LoVo (cell line): ENCODE results near the gene FAM229A.
A peak's percentile ranks its signal among the peaks of the same experiment; 100 is the strongest.
"Not testable (repeated sequence)": the region's sequence is repeated elsewhere in the genome, so short reads cannot be mapped to it uniquely, and the experiment has no call there.

Source experiments
- DNase-seq: peaks from one replicate; pipeline ENCODE4 v3.0.0-alpha.2; 2016; ENCODE audit warnings: low spot score

FAM229A gene

DNA sequence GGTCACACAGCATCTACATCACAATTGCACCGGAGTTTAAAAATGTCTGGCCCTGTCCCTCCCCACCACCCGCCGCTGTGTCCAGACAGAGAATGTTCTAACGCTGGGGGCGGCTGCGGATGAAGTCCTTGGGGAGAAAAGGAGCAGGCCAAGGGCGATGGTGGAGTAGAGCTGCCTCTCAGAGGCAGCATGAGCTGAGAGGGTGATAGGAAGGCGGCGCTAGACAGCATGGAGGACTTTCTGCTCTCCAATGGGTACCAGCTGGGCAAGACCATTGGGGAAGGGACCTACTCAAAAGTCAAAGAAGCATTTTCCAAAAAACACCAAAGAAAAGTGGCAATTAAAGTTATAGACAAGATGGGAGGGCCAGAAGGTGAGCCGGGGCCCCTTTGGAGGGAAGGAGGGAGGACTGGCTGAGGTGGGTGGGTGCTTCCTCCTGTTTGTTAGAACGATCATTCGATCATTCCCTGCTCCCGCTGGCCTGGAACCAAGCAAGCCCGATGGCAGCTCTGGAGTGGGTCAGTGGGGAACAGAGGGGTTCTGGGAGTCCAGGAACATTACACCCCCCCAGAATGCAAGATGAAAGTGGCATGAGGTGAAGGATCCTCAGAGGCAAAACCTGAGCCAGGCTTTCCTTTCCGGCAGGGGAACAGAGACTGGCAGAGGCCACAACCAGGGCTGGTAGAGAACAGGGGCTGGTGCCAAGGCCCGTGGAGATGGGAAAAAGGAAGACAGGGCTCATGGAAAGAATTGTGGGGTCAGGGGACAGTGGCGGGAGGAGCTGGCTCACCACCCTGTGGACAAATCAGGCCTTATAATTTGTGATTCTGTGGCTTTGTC lies at the start of gene FAM229A, which contains the start of gene TSSK3:
Gene FAM229A (minus strand): TSS at position 12 of the 840 bp plus-strand sequence. CDS start 394 bp downstream, outside the sequence.
Gene TSSK3 (plus strand): TSS at position 66 of the 840 bp plus-strand sequence. CDS start 163 bp downstream, at position 229.
- no peak for DNase-seq

DNA sequence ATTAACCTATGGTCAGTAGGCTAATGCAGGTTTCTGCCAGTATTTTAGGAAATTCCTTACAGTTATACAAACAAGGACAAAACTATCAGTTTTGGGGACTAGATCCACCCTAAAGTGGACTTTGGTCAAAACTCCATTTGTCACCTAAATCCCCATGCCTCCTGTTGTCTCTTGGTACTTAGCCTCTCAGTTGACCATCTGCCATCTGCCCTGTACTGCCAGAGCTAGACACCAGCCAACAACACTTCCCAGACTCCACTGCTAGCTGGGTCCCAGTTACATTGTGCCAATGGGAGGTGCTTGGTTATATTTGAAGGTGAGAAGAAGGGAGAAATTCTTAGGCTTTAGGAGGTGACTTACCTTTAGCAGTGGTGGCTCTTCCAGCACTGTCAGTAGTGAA lies 49.0 kb upstream of the FAM229A start:
- DNase-seq: no peak

DNA sequence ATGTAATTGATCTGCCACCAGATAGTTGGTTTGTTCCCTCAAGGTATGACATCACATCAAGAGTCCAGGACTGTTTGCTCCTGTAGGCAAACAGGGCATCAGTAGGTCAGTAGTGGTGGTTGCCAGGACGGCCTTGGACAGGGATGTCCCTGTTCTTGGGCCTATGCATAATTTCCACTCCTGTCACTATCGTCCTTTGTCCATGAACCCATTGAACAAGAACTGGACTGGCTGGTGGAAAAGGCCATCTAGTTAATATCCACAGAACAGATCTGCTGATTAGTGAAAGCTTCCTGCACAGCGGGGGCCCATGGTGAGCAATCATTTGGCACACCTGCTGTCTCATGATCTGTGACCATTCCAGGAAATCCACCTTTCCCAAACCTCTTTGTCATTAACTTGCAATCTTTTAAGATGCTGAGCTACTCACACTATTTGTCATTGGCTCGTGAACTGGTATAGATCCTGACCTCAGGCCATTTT lies 44.4 kb upstream of the FAM229A start:
- peak; percentile 38 for DNase-seq

GRCh38 chr1:32405672-32406467 lies 43.6 kb upstream of the FAM229A start:
- no peak for DNase-seq

- DNase-seq: no peak
Measured at GRCh38 chr1:32404946-32405345, 42.7 kb upstream of the FAM229A start.

- peak; percentile 86 for DNase-seq
Measured at GRCh38 chr1:32400876-32401631, 38.8 kb upstream of the FAM229A start.

DNA sequence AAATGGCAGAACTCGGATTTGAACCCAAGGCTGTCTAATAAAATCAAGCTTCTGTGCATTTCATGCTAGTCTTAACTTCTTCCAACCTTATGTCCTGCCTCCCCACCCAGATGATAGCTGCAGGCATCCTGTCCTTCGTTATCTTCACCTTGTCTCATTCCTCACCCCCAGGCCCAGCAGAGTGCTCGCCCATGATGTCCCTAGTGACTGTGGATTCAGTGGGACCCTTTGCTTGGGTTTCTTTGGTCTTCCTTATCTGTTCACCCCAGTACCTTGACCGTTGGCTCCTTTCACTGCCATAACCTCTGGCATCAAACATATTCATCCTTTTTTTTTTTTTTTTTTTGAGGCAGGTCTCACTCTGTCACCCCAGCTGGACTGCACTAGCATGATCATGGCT lies 37.6 kb upstream of the FAM229A start:
- DNase-seq: no peak

DNA sequence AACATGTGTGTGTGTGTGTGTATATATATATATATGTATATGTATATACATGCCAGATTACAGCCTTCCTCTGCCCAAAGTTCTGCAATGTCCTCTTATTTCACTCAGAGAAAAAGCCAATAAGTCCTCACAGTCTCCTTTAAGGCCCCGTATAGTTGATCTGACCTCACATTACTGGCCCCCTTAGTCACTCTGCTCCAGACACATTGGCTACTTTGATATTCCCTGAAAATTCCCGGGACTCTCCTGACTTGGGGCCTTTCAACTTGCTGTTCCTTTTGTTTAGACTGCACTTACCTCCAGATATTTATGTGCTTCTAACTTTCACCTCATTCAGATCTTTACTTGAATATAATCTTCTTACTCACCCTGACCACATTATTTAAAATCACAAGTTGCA lies 36.1 kb upstream of the FAM229A start:
- DNase-seq: no peak

DNA sequence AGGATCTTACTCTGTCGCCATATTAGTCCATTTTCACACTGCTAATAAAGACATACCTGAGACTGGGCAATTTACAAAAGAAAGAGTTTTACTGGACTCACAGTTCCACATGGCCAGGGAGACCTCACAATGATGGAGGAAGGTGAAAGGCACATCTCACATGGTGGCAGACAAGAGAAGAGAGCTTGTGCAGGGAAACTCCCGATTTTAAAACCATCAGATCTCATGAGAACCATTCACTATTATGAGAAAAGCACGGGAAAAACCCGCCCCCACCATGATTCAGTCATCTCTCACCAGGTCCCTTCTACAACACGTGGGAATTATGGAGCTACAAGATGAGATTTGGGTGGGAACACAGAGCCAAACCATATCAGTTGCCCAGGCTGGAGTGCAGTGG lies 34.2 kb upstream of the FAM229A start:
- not testable (repeated sequence) for DNase-seq

- DNase-seq: no peak
Measured at GRCh38 chr1:32394890-32395432, 32.7 kb upstream of the FAM229A start.

- DNase-seq: peak; percentile 98
Measured at GRCh38 chr1:32394141-32394889, 32.0 kb upstream of the FAM229A start, which contains the start of gene BSDC1. BSDC1 (minus strand) TSS chr1:32394441; CDS start chr1:32394414, 27 bp downstream.

DNA sequence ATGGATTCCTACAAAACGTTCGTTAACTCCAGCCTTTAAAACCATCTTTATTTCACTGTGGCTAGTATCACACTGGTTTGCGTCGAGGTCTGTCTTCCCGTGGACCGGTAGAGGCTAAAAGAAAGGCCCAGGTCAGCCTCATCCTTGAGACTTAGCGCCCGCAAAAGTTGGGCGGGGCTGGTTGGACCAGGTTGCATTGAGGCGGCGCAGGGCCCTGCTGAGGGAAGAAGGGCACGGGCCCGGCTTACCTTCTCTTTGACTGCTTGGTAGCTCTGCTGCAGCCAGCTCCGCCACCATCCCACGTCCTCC lies 31.5 kb upstream of the FAM229A start:
- peak; percentile 41 for DNase-seq

DNA sequence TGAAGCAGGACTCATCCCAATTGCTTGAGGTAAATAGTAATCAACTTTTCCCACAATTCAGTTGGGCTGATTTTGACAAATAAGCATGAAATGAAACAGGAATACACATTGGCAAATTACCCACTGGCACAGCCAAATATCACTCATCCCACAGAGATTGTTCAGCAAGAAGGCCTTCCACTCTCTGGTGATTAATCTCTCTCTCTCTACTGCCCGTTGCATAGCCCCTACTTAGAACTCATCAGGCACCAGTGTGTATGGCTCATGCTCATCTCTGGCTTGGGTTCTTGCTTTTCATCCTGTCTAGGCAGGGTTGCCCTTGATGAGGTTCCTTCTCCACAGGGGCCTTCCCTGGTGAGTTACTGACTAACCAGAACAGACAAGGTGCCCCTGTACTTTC lies 30.9 kb upstream of the FAM229A start:
- DNase-seq: no peak

- DNase-seq: no peak
Measured at GRCh38 chr1:32392325-32392724, 30.0 kb upstream of the FAM229A start.

- no peak for DNase-seq
Measured at GRCh38 chr1:32390904-32391870, 28.9 kb upstream of the FAM229A start.

DNA sequence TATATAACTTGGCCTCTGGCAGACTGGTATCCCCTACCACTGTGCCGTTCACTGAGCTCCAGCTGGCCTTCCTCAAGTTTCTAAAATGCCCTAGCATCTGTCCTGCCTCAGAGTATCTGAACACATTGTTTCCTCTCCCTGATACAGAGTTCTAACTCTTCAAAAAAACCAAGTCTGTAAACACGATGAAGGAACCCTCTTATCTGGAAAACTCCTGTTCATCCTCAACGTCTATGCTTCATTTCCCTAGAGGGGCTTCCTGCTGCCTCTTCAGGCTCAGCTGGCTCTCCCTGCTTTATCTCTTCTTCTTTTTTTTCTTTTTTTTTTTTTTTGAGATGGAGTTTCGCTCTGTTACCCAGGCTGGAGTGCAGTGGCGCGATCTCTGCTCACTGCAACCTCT lies 26.4 kb upstream of the FAM229A start:
- DNase-seq: no peak

GRCh38 chr1:32386676-32387392 lies 24.5 kb upstream of the FAM229A start:
- no peak for DNase-seq

GRCh38 chr1:32380057-32380456 lies 17.8 kb upstream of the FAM229A start:
- DNase-seq: no peak

DNA sequence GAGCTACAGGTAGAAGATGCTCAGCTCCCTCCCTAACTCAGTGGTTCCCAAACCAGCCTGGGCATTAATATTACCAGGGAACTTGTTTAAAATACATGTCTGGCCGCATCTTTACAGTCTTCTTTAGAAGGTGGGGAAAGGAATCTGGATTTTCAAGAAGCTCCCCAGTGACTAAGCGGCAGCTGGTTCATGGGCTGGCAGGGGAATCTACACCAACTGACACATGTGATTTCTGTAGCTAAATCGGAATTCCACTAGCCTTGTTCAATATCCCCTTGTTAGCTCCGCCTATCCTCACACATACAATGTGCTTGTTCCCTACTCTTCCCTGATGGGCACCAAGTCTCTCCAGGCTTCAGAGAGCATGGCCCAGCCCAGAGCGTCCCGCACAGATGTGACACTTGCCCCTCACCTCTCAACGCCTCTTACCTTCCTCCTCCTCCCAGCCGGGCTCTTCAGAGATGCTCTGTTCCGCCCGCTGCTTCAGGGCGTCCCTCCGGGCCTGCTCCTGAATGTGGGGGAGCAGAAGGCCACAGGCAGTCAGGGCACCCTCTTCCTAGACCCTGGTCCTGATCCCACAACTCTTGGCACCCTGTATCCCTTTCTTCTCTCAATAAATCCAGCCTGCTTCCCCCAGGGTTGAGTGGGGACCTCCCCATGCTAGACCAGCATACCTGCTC lies 15.4 kb upstream of the FAM229A start:
- no peak for DNase-seq
